HG02642 (cell line): ENCODE measurements around the gene KCTD13.
"Not testable (repeated sequence)": the region's sequence is repeated elsewhere in the genome, so short reads cannot be mapped to it uniquely, and the experiment has no call there.

Experiments
- ATAC-seq: cut with Tn5 transposase; IDR thresholded peaks from one replicate; pipeline ENCODE4 v1.9.1; 2021; ENCODE audit warnings: mild to moderate bottlenecking; ENCODE audit not compliant: unreplicated experiment, poor library complexity

Gene KCTD13

GRCh38 chr16:29889372-29889771 lies 36.7 kb downstream of the KCTD13 start:
- ATAC-seq = not testable (repeated sequence)

- ATAC-seq = no peak
Measured at GRCh38 chr16:29883987-29884386, 42.0 kb downstream of the KCTD13 start.

GRCh38 chr16:29881050-29881449 lies 45.0 kb downstream of the KCTD13 start:
- ATAC-seq = no peak

GRCh38 chr16:29878172-29878571 lies 47.9 kb downstream of the KCTD13 start:
- ATAC-seq = no peak

GRCh38 chr16:29877266-29877961 lies 48.6 kb downstream of the KCTD13 start:
- no peak for ATAC-seq

DNA sequence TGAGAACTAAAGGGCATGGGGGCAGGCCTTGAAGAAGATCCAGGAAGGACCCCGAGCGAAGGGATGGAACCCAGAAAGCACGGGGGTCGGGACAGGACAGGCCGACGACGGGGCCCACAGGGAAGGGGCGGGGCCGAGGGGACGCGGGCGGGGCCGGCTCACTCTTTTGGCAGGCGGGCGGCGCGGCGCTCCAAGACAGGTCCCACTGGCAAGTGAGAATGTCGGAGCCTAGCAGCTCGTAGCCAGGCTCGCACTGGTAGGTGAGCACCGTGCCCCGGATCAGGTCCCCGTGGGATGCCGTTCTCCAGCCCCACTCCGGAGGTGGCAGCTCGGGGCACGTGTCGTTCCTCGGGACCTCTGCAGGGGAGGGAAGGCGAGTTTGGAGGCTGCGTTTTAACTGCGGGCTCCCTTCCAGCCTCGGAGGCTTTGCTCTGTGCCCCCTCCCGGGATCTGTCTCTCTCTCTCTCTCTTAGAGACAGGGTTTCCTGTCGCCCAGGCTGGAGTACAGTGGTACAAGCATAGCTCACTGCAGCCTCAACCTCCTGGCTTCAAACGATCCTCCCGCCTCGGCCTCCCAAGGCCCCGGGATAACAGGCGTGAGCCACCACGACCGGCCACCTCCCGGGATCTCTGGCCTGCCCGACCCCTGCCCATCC lies 49.3 kb downstream of the KCTD13 start:
- ATAC-seq = no peak

GRCh38 chr16:29876217-29876593 lies 49.8 kb downstream of the KCTD13 start:
- no peak for ATAC-seq

DNA sequence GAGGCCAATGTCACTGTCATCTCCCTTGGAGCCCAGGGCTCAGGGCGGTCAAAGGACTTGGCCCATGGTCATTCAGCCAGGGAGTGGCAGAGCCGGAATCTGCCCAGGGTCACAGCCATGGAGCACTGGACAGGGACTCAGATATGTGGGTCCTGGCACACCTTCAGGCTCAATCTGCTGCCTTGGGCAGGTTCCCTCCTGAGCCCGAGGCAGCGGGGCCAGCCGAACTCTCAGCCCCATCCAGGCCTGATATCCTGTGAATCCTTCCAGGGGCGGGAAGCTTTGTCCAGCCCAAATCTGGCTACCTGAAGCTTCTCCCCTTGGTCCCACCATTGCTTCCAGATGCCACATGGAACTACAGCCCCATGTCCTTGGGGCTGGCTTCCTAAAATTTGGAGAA lies 50.8 kb downstream of the KCTD13 start:
- ATAC-seq = no peak

- ATAC-seq = no peak
Measured at GRCh38 chr16:29873319-29873718, 52.7 kb downstream of the KCTD13 start.

- ATAC-seq = no peak
Measured at GRCh38 chr16:29871822-29872546, 54.0 kb downstream of the KCTD13 start.

DNA sequence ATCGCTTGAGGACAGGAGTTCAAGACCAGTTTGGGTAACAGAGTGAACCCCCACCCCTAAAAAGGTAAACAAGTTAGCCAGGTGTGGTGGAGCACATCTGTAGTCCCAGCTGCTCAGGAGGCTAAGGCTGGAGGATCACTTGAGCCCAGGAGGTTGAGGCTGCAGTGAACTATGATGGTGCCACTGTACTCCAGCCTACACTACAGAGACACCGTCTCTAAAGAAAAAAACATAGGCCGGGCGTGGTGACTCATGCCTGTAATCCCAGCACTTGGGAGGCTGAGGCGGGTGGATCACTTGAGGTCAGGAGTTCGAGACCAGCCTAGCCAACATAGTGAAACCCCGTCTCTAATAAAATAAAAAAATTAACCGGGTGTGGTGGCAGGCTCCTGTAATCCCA lies 57.0 kb downstream of the KCTD13 start:
- ATAC-seq = not testable (repeated sequence)

DNA sequence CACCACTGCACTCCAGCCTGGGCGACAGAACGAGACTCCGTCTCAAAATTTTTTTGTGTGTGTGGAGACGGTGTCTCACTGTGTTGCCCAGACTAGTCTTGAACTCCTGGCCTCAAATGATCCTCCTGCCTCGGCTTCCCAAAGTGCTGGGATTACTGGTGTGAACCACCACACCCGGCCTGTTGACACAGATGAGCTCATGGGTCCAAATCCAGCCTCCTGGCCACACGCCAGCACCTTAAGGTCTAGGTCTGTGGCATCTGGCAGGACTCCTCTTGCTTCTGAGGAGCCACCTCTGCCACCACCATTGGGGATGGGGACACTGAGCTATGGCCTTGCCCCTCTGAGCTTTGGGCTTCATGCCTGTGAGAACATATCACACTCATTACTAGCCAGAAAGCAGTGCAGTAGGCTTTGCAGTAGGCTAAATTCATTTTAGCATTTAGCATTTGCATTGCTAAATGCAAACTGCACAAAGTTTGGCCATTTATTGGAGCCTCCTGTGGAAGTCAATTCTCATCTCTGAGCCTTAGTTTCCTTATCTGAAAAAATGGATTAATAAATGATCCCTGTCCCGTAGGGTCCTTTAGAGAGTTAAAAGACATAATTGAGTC lies 57.5 kb downstream of the KCTD13 start:
- ATAC-seq = no peak

DNA sequence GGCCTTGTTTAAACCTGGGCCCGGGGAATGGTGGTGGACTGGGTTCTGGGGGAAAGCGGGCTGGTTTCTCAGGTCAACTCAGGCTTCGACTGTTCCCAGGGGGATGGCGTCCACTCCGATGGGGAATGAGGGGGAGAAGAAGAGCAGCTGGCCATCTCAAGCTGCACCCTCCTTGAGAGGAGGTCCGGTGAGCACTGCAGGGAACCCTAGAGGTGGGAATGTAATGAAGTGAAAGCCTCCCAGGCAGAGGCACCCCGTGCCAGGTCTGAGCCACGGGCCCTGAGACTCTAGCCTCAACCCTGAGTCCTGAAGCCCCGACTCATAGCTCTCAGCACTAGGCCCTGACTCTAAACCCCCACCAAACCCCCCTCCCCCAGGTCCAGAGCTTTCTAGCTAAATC lies 61.8 kb downstream of the KCTD13 start:
- no peak for ATAC-seq

GRCh38 chr16:29863669-29863984 lies 62.4 kb downstream of the KCTD13 start:
- no peak for ATAC-seq

DNA sequence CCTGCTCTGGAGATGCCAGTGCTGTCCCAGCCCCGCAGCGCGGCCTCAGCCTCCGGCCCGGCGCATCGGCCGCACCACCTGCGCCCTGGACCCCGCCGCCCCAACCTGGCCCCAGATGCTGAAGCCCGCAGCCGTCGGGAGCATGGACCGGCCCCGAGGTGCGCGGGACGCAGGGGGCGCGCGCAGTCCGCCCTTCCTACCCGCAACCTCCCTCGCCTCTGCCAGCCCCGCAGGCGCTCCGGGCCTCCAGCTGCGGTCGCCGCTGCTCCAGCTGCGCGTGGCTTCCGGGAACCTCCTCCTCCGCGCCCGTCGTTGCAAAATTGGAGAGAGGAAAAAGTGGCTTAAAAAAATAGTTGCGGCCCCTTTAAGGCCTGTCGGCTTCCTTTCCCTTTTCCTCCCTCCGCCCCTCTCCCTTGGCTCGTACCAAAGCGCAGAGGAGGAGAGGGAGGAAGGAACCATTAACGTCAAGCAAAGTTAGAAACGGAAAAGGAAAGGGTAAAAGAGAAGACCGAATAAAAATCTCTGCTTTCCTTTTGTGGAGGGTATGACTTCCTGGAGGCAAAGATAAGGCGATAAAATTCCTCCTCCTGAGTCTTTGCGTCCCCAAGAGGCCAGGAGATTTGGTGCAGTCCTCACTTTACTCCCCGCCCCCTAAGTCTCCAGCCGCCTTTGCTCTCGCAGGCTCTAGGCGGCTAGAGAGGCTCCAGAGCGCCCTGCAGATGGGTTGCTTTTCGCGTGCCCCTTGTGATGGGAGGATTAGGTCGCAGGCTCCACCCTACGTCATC lies 63.0 kb downstream of the KCTD13 start, which contains the start of gene CDIPT:
TSS of gene CDIPT (minus strand) at position 343 of the 785 bp plus-strand sequence. CDS start 369 bp downstream, outside the sequence.
- peak; percentile 92 for ATAC-seq

GRCh38 chr16:29862383-29862883 lies 63.6 kb downstream of the KCTD13 start:
- no peak for ATAC-seq

- ATAC-seq = no peak
Measured at GRCh38 chr16:29860218-29860617, 65.8 kb downstream of the KCTD13 start.

GRCh38 chr16:29858974-29859373 lies 67.1 kb downstream of the KCTD13 start:
- ATAC-seq = no peak

- ATAC-seq = no peak
Measured at GRCh38 chr16:29858149-29858849, 67.7 kb downstream of the KCTD13 start.
